K562 (cell line): ENCODE measurements around the gene CTSO. TPM values are rescaled to one million over a fixed set of nuclear protein-coding genes. Genes with fewer than 3 reads are reported as not detected.

Experiments used
- ATAC-seq: fragments of 200-7000 bp; cut with Tn5 transposase; 3 replicates; pipeline ENCODE4 v1.9.1; 2020; ENCODE audit warnings: moderate library complexity
- BruUV-seq: library from RNA; stranded (reverse); fragments of 400-500 nt; replicated peaks from 2 replicates; lab custom pipeline; 2021; lab: Mats Ljungman, UMichigan
- CTCF ChIA-PET: fragments of 300-600 bp; formaldehyde crosslinking; extraction: SDS; loops from one replicate; lab custom pipeline; 2021; ENCODE audit warnings: low intra/inter-chr PET ratio; lab: Yijun Ruan, JAX
- POLR2A ChIA-PET: fragments of 300-600, 350-650 bp; sonication (Branson Sonifier 250); formaldehyde crosslinking; extraction: SDS; loops from one replicate; lab custom pipeline; 2021; ENCODE audit warnings: antibody characterized with exemption, inconsistent platforms; lab: Yijun Ruan, JAX
- DNase-seq, 4 experiments: peaks; one replicate each; pipeline versions ENCODE4 v3.0.0 to v3.0.0-alpha.2; 2011 to 2018; ENCODE audit warnings: low spot score in 3 of 4, mixed read lengths in 3 of 4; ENCODE audit errors: extremely low read depth in 1 of 4
- FAIRE-seq: peaks from 2 replicates; lab custom pipeline; 2011; peaks lifted over from hg19 to GRCh38; lab: Jason Lieb, UNC
- H2AFZ ChIP-seq: 2 replicates; pipeline ENCODE4 v1.6.0; 2011; ENCODE audit warnings: low read depth, low read length, control low read depth, inconsistent platforms
- H3K27ac ChIP-seq: fragments of 200-600 bp; 3 replicates; pipeline ENCODE4 v1.8.0; 2011; ENCODE audit warnings: low read depth, mild to moderate bottlenecking, control low read depth, inconsistent platforms, low read length, moderate library complexity, mixed read lengths; ENCODE audit errors: extremely low read depth
- H3K27me3 ChIP-seq, 2 experiments: fragments of 300-600 bp in 1 of 2; 2 replicates in 1 of 2; 3 replicates in 1 of 2; pipeline versions ENCODE4 v1.6.0 to v1.8.0; 2011; ENCODE audit warnings: inconsistent platforms in 2 of 2, low read length in 2 of 2, mild to moderate bottlenecking in 1 of 2, mixed read lengths in 1 of 2, moderate library complexity in 1 of 2; ENCODE audit not compliant: control insufficient read depth in 2 of 2, insufficient read depth in 2 of 2
- H3K36me3 ChIP-seq: fragments of 300-600 bp; 3 replicates; pipeline ENCODE4 v1.8.0; 2011; ENCODE audit warnings: mild to moderate bottlenecking, low read length, inconsistent platforms; ENCODE audit not compliant: control insufficient read depth, insufficient read depth
- H3K4me1 ChIP-seq, 2 experiments: fragments of 200-600 bp in 1 of 2; replicated peaks in 1 of 2; 2 replicates in 1 of 2; 3 replicates in 1 of 2; pipeline versions ENCODE4 v1.5.1 to v1.8.0; 2011; ENCODE audit warnings: inconsistent platforms in 2 of 2, low read length in 2 of 2, mild to moderate bottlenecking in 1 of 2, mixed read lengths in 1 of 2, moderate library complexity in 1 of 2; ENCODE audit not compliant: control insufficient read depth in 2 of 2, insufficient read depth in 2 of 2
- H3K4me2 ChIP-seq: 2 replicates; pipeline ENCODE4 v1.6.1; 2011; ENCODE audit warnings: low read length, control low read depth, inconsistent platforms, mixed read lengths; ENCODE audit not compliant: insufficient read depth
- H3K4me3 ChIP-seq: fragments of 200-600 bp; sonication (generic), shearing (Covaris generic); 2 replicates; pipeline ENCODE4 v1.5.1; 2016; ENCODE audit warnings: control low read depth, inconsistent platforms
- H3K79me2 ChIP-seq: fragments of 200-600 bp; 3 replicates; pipeline ENCODE4 v1.8.0; 2011; ENCODE audit warnings: low read length, inconsistent platforms; ENCODE audit not compliant: control insufficient read depth, insufficient read depth
- H3K9ac ChIP-seq, 2 experiments: 2 replicates each; pipeline versions ENCODE4 v1.6.0 to v1.6.1; 2011; ENCODE audit warnings: low read depth in 2 of 2, low read length in 2 of 2, control low read depth in 1 of 2, inconsistent platforms in 1 of 2, mild to moderate bottlenecking in 1 of 2, mixed read lengths in 1 of 2; ENCODE audit not compliant: insufficient read depth in 1 of 2
- H3K9me1 ChIP-seq: one replicate; pipeline ENCODE4 v1.6.0; 2011; ENCODE audit warnings: inconsistent platforms, mild to moderate bottlenecking, low read length, moderate library complexity; ENCODE audit not compliant: control insufficient read depth, insufficient read depth
- H3K9me3 ChIP-seq: replicated peaks from 2 replicates; pipeline ENCODE4 v1.5.1; 2011; ENCODE audit warnings: low read depth, low read length, inconsistent platforms; ENCODE audit not compliant: control insufficient read depth, insufficient read depth
- H4K20me1 ChIP-seq: replicated peaks from 2 replicates; pipeline ENCODE4 v1.6.1; 2011; ENCODE audit warnings: low read length, inconsistent platforms, mixed read lengths; ENCODE audit not compliant: control insufficient read depth, insufficient read depth
- HDAC1 ChIP-seq, 2 experiments: fragments of 450-650 bp; IDR thresholded peaks; 2 replicates each; pipeline ENCODE4 v1.6.1; 2016 to 2017; ENCODE audit warnings: inconsistent platforms in 1 of 2, mild to moderate bottlenecking in 1 of 2, moderate library complexity in 1 of 2
- MTA1 ChIP-seq: fragments of 450-650 bp; IDR thresholded peaks from 2 replicates; pipeline ENCODE4 v1.6.1; 2017; ENCODE audit warnings: borderline replicate concordance
- PCBP1 ChIP-seq: fragments of 200-400 bp; formaldehyde crosslinking; IDR thresholded peaks from 2 replicates; pipeline ENCODE4 v1.6.1; 2018; ENCODE audit warnings: mild to moderate bottlenecking, low read depth, low read length; ENCODE audit not compliant: poor library complexity, severe bottlenecking
- PTTG1 ChIP-seq: fragments of 450-650 bp; IDR thresholded peaks from 2 replicates; pipeline ENCODE4 v1.6.1; 2016; ENCODE audit warnings: low read depth, mild to moderate bottlenecking, missing genetic modification characterization, missing compliant biosample characterization
- SRSF1 ChIP-seq: fragments of 200-400 bp; formaldehyde crosslinking; IDR thresholded peaks from 2 replicates; pipeline ENCODE4 v1.6.1; 2017; ENCODE audit warnings: mild to moderate bottlenecking, low read depth, low read length, moderate library complexity
- TAF15 ChIP-seq: fragments of 200-400 bp; formaldehyde crosslinking; IDR thresholded peaks from 2 replicates; pipeline ENCODE4 v1.6.1; 2017; ENCODE audit warnings: mild to moderate bottlenecking, low read depth, low read length, moderate library complexity
- TRIM28 ChIP-seq: fragments of 450-650 bp; IDR thresholded peaks from 2 replicates; pipeline ENCODE4 v1.6.1; 2017
- ZBTB5 ChIP-seq: fragments of 450-650 bp; IDR thresholded peaks from 2 replicates; pipeline ENCODE4 v1.6.1; 2017; ENCODE audit warnings: antibody characterized with exemption
- ZNF561 ChIP-seq: fragments of 450-650 bp; formaldehyde crosslinking; conservative IDR thresholded peaks from 2 replicates; pipeline ENCODE4 v1.4.0; 2020; ENCODE audit warnings: mild to moderate bottlenecking, moderate library complexity
- ZNF639 ChIP-seq, 2 experiments: fragments of 200-800 bp in 1 of 2; sonication (Bioruptor generic) in 1 of 2; sonication (generic) in 1 of 2; formaldehyde crosslinking in 1 of 2; IDR thresholded peaks in 1 of 2; conservative IDR thresholded peaks in 1 of 2; 2 replicates each; pipeline versions ENCODE4 v1.5.0 to v1.6.1; 2016 to 2020; ENCODE audit warnings: missing compliant biosample characterization in 1 of 2, missing genetic modification characterization in 1 of 2, missing genetic modification reagents in 1 of 2
- WGBS: fragments of 100-300 bp; shearing (Covaris generic); methylation state at CpG from one replicate; pipeline ENCODE4 v1.1.6; 2016; ENCODE audit warnings: low coverage, mixed read lengths; ENCODE audit not compliant: insufficient coverage; ENCODE audit errors: missing lambda C conversion rate; 5-methylcytosine and 5-hydroxymethylcytosine counted together
- in situ Hi-C: fragments of 300-500 bp; cut with MboI; formaldehyde crosslinking; loops from 4 replicates; pipeline ENCODE4 v1.15.0; 2018; ENCODE audit warnings: inconsistent platforms, mixed read lengths
- intact Hi-C: fragments of 100-400 bp; cut with micrococcal nuclease; formaldehyde crosslinking; loops from 2 replicates; pipeline ENCODE4 v1.14.2; 2022
- polyA plus RNA-seq, 8 experiments: library from polyadenylated mRNA; depleted of rRNA in 4 of 8; stranded (reverse) in 5 of 8; unstranded in 3 of 8; fragments of >200 nt; fragmentation: Nextera tagmentation in 2 of 8; fragmentation: Illumina TruSeq in 1 of 8; extraction: Ambion mirVana in 2 of 8; extraction: Trizol in 1 of 8; gene quantifications; 2 replicates each; pipeline versions ENCODE4 v1.2.1 to v1.2.3, GENCODE V29; 2011 to 2014; ENCODE audit warnings: inconsistent platforms in 1 of 8, missing spikeins in 1 of 8
- total RNA-seq, 7 experiments: library from RNA; depleted of rRNA in 6 of 7; stranded (reverse); fragments of >200 nt in 6 of 7; fragmentation: Illumina TruSeq in 2 of 7; extraction: Trizol in 2 of 7; gene quantifications; 2 replicates each; pipeline versions ENCODE4 v1.2.1 to v1.2.3, GENCODE V29; 2011 to 2021; ENCODE audit warnings: low replicate concordance in 1 of 7
- TF ChIP-seq, protein P1 (sequence below): fragments of 250-450 bp; sonication (Bioruptor Pico); IDR thresholded peaks from 2 replicates; pipeline ENCODE4 v1.4.0; 2020; ENCODE audit warnings: mild to moderate bottlenecking, moderate library complexity
- TF ChIP-seq, protein P2 (sequence below): fragments of 450-650 bp; IDR thresholded peaks from 2 replicates; pipeline ENCODE4 v1.6.1; 2018; ENCODE audit warnings: mild to moderate bottlenecking, low read depth; ENCODE audit not compliant: partially characterized antibody
- TF ChIP-seq, protein P3 (sequence below): sonication (generic); IDR thresholded peaks from 2 replicates; pipeline ENCODE4 v1.6.1; 2016

Gene CTSO
- total and polyA plus RNA-seq, 9 of the 15 experiments (the other 6 are each of a cell fraction or from before 2014, with no cell fraction given) = 0.03 to 0.07 (median 0.04) TPM; not detected in 5

- Histone ChIP-seq H3K4me1 (no peaks in the 10 kb centered on the region), H3K27me3 (no peaks in the 10 kb centered on the region), H3K9me3 (no peaks in the 10 kb centered on the region), H3K79me2 (no peaks in the 10 kb centered on the region), H3K4me2 (no peak overlapping the region), H2AFZ (no peak overlapping the region), H3K4me3 (no peak overlapping the region), H3K9me1 (no peaks in the 10 kb centered on the region), H3K36me3 (no peaks in the 10 kb centered on the region), H4K20me1 (no peaks in the 10 kb centered on the region), H3K27ac (no peak overlapping the region), H3K9ac (no peak overlapping the region)
- FAIRE-seq = no peak
- 0% methylated on average over 6 of the region's 6 CpGs for WGBS
- POLR2A ChIA-PET = no interaction called here
- in situ Hi-C loops = no loop called here
- no TSS peak for BruUV-seq
- intact Hi-C loops = no loop called here
- no peak for ATAC-seq
- CTCF ChIA-PET = no interaction called here
- no peak for DNase-seq
- TF ChIP-seq TRIM28 (no peak), ZNF639 (CRISPR knock-in tag; conservative IDR thresholded peaks at IDR 0.05 in 1 of 2, IDR thresholded peaks at IDR 0.05 in 1 of 2) (no peak), PCBP1 (no peak), TAF15 (no peak), SRSF1 (no peak), ZNF561 (CRISPR knock-in tag) (no peak), HDAC1 (IDR thresholded peaks at IDR 0.05) (no peak), MTA1 (no peak), PTTG1 (tag) (no peak), ZBTB5 (no peak)
- TF ChIP-seq, protein P1, sequence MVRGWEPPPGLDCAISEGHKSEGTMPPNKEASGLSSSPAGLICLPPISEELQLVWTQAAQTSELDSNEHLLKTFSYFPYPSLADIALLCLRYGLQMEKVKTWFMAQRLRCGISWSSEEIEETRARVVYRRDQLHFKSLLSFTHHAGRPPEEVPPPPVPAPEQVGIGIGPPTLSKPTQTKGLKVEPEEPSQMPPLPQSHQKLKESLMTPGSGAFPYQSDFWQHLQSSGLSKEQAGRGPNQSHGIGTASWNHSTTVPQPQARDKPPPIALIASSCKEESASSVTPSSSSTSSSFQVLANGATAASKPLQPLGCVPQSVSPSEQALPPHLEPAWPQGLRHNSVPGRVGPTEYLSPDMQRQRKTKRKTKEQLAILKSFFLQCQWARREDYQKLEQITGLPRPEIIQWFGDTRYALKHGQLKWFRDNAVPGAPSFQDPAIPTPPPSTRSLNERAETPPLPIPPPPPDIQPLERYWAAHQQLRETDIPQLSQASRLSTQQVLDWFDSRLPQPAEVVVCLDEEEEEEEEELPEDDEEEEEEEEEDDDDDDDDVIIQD (CRISPR knock-in tag) = no peak
- TF ChIP-seq, protein P2, sequence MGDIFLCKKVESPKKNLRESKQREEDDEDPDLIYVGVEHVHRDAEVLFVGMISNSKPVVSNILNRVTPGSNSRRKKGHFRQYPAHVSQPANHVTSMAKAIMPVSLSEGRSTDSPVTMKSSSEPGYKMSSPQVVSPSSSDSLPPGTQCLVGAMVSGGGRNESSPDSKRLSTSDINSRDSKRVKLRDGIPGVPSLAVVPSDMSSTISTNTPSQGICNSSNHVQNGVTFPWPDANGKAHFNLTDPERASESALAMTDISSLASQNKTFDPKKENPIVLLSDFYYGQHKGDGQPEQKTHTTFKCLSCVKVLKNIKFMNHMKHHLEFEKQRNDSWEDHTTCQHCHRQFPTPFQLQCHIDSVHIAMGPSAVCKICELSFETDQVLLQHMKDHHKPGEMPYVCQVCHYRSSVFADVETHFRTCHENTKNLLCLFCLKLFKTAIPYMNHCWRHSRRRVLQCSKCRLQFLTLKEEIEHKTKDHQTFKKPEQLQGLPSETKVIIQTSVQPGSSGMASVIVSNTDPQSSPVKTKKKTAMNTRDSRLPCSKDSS = no peak
- TF ChIP-seq, protein P3, sequence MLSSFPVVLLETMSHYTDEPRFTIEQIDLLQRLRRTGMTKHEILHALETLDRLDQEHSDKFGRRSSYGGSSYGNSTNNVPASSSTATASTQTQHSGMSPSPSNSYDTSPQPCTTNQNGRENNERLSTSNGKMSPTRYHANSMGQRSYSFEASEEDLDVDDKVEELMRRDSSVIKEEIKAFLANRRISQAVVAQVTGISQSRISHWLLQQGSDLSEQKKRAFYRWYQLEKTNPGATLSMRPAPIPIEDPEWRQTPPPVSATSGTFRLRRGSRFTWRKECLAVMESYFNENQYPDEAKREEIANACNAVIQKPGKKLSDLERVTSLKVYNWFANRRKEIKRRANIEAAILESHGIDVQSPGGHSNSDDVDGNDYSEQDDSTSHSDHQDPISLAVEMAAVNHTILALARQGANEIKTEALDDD = no peak
Observed at GRCh38 chr4:155906554-155907247, 47.0 kb downstream of the CTSO start.
